DMS153 (cell line): ENCODE results near the gene ZNF513.
A peak's percentile ranks its signal among the peaks of the same experiment; 100 is the strongest.

Experiments used
- DNase-seq: peaks from one replicate; lab custom pipeline; 2025; lab: John Stamatoyannopoulos, UW

ZNF513 gene

DNA sequence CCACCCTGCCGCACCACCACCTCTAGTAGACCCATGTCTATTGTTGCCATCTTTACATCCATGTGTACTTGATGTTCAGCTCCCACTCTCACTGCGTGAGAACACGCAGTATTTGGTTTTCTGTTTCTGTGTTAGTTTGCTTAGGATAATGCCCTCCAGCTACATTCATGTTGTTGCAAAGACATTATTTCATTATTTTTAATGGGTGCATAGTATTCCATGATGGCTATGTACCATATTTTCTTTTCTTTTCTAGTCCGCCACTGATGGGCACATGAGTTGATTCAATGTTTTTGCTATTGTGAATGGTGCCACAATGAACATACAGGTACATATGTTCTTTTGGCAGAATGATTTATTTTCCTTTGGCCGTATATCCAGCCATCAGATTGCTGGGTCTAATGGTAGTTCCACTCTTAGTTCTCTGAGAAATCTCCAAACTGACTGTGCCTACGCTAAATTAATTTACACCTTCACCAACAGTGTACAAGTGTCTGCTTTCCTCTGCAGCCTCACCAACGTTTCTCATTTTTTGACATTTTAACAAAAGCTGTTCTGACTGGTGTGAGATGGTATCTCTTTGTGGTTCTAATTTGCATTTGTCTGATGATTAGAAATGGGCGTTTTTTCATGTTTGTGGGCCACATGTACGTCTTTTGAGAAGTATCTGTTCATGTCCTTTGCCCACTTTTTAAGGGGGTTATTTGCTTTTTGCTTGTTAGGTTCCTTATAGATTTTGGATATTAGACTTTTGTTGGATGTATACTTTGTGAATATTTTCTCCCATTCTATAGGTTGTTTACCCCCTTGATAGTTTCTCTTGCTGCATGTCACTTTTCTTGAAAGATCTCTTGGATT is 10.5 kb upstream of the ZNF513 start:
- no peak for DNase-seq

DNA sequence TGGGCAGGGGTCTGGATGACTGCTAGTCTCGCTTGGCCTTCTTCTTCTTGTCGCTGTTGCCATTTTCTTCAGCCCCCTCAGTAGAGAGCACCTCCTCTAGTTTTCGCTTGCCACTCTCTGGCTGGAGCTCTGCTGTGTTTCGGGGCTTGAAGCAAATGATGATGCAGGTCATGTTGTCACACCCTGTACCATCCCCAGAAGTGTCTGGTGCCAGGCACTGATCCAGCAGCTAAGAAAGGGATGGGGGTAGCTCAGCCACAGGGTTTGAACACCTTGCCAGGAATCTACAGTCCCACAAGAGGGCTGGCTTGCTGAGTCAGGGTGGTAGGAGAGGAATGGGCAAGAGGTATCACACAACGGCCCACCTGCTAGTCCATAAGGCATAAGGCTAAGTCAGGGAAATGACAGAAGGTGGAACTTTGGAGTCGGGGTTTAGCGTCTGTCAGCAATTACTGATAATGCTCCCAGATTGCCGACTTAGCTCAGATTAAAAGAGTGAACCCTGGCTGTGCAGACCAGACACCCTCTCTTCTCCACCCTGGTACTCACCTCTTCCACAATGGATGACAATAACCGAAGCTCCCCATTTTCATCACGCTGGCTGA is 1.1 kb upstream of the ZNF513 start:
- DNase-seq: no peak

DNA sequence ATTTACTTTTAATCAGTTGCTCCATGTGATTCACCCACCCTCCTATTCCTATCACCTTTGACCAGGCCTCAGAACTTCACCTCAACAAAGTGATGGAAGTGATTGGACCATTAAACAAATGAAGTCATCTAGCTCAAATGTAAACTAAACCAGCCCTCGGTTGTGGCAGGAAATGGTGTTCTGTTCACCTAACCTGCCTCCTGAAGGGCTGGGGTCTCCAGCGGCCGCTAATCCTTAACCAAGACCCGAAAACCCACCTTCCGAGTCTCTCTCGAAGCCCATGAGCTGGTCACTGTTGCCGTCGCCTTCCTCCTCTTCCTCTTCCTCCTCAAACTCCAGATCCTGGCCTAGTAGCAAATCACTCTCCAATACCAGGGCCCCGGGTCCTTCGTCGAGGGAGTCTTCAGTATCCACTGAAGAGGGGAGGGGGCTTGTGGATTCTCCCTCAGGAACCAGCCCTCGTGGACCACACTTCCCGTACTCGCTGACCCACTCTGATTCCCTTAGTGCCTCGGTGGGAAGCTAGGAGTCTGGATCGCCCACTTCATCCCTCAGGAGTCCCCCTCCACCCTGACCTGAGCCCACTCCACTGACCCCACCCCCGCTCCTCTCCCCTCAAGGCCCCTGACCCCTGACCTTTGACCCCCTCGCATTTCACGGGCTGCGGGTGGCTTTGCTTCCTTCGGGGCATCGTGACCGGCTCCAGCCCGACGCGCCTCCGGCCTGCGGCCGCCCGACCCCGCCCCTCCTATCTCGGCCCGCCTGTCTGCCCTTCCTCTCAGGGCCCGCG is 503 bp downstream of the ZNF513 start:
- DNase-seq: peak; percentile 39

DNA sequence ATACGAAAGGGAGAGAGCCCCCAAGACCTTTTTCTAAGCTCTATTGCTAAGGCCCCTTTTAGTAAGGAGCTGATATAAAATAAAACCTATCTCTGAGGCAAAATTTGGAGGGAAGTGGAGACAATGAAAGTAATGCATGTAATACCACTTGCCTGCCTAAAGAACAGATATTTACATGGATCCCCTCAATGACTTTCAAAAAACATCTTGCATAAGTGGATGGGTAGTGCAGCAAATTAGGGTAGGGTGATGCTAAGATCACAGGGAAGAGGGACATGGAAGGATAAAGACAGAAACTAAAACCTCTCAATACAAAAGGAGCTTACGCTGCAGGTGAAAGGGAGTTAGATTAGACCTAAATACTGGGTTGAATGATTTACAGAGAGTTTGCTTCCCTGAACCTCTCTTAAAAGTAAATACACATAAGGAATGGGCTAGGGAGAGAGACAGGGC is 1.1 kb downstream of the ZNF513 start:
- no peak for DNase-seq

DNA sequence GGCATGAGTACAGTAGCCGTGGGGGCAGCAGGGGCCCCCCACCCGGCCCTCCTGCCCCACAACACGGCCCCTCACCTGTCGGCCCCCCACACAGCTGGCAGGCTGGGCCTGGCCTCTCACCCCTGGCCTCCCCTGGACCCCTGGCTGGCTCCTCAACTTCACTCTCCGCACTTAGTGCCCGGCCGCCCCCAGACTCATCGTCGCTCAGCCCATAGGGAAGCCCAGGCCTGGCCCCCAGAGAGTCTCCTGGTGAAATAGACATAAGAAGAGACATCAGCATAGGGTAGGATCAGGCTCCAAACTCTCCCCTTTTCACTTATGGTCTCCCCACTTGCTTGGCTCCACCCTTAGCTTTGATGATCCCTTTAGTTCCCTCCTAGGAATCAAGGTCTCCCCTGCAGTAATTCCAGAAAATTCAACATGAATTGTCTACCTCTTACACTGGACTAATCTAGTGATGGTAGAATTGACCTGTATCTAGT is 1.7 kb downstream of the ZNF513 start:
- no peak for DNase-seq

DNA sequence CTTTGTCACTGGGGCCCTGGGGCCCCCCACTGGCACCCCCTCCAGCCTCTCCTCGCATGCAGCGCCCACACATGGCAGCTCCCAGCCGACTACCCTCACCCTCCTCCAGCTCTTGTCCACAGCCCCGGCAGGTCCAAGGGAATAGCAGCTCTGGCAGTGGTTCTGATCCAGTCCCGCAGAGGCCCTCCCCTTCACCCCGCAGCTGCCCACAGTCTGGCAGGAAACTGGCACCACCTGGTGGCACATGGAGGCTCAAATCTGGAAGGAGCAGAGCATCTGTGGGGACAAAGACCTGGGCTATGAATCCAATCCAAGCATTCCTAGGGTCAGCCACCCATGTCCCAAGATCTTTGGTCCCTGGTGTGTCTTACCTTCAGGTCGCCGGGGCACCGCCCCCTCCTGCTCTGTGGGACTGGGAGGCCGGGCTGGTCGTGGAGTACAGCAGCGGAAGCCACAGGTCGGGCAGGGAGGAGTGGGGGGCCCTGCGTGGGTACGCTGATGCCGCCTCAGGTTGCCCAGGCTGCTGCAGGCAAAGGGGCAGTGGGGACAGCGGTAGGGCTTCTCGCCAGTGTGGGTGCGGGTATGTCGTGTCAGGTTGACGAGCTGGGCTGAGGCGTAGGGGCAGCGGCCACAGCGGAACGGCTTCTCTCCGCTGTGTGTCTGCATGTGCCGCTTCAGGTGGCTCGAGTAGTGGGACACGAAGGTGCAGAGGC is 2.3 kb downstream of the ZNF513 start:
- DNase-seq: no peak

DNA sequence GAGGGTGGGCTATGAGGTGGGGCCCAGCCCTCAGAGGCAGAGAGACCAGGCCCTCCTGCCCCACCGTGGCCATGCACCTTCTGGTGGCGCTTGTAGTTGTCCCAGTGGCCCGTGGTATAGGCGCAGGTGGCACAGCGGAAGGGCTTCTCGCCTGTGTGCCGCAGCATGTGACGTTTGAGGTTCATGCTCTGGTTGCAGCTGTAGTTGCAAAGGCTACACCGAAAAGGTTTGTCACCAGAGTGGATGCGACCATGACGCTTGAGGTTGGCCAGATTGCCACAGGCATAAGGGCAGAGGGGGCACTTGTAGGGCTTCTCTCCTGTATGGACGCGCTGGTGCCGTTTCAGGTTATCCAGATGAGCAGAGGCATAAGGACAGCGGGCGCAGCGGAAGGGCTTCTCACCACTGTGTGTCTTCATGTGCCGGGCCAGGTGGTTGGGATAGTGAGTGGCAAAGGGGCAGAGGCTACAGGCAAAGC is 2.9 kb downstream of the ZNF513 start:
- DNase-seq: no peak

DNA sequence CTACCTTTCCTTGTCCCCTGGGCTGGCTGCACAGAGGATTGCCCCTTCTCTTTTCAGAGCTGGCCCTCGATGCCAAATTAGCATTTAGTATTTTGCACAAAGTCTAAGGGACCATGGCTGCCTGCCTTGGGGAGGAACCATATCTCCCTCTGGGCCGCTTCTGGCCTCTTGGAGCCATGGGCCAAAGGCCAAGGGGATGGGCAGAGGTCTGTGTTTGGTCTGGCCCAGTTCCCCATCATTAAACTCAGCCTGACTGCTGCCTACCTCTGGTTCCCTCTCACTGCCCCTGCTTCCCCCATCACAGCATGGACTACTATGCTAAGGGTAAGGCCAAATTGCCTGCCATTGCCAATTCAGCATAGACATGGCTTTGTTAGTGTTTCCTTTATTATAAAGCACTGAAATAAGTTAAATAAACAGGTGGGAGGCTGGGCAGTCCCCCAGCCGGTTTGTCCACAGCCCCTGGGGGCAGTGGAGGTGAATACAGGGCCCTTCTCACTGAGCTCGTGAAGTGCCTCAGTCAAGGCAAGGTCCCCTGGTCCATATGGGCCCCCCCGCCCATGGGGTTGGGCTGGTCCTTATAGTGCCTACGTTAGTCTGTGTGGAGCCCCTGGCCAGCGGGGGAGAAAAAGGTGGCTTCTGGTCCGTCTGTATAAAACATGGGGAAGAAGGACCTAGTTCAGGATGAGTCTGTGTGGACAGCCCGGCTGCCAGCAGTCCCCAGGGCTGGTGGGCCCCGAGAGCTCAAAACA is 3.5 kb downstream of the ZNF513 start:
- no peak for DNase-seq

DNA sequence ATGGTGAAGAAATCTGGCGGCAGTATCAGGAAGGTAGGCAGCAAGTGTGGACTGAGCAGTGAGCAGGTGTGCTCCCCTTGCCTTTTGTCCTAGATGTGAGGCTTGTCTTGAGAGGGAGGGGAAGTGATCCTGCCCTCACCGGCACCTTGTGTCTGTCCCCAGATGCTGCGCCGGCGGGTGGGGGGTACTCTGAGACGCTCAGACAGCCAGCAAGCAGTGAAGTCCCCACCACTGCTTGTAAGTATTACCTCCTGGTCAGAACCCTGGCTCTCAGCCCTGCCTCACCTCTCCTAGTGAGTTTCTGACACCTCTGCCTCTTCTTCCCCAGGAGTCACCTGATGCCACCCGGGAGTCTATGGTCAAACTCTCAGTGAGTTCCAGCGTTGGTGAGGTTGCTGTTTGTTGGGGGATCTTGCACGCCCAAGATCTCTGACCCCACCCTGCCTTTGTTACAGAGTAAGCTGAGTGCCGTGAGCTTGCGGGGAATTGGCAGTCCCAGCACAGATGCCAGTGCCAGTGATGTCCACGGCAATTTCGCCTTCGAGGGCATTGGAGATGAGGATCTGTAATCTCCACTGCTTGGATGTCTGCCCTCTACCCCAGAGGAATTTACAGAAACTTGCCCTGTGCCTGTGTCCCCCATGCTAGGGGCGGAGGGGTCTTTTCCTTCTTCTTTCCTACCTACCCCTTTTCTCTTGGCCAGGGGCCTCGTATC is 4.2 kb downstream of the ZNF513 start:
- no peak for DNase-seq

DNA sequence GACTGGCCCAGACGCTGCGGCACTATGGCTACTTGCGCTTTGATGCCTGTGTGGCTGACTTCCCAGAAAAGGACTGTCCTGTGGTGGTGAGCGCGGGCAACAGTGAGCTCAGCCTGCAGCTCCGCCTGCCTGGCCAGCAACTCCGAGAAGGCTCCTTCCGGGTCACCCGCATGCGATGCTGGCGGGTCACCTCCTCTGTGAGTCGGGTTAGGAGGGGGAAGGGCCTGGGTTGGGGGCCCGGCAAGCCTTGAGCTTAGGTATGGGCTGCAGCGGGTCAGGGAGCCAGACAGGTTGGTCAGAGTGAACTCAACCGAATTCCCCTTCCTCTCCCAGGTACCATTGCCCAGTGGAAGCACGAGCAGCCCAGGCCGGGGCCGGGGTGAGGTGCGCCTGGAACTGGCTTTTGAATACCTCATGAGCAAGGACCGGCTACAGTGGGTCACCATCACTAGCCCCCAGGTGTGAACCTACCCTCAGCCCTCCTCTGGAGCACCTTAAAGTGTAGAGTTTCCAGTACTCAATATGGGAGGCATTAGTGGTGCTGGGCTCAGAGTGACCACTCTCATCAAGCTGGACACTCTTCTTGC is 4.9 kb downstream of the ZNF513 start:
- no peak for DNase-seq

DNA sequence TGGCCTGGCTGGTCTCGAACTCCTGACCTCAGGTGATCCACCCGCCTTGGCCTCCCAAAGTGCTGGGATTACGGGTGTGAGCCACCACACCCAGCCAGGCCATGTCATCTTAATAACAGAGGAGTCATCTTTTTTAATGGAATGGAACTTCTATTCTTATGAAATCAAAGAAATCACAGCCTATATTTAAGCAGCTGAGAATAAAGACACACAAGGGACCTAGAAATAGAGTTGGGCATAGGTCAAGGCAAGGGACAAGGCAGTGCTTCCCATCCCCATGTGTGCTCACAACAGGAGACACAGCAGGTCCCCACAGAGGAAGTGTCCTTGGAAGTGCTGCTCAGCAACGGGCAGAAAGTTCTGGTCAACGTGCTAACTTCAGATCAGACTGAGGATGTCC is 7.0 kb downstream of the ZNF513 start:
- no peak for DNase-seq

- no peak for DNase-seq
Measured at GRCh38 chr2:27372937-27373336, 7.6 kb downstream of the ZNF513 start.

DNA sequence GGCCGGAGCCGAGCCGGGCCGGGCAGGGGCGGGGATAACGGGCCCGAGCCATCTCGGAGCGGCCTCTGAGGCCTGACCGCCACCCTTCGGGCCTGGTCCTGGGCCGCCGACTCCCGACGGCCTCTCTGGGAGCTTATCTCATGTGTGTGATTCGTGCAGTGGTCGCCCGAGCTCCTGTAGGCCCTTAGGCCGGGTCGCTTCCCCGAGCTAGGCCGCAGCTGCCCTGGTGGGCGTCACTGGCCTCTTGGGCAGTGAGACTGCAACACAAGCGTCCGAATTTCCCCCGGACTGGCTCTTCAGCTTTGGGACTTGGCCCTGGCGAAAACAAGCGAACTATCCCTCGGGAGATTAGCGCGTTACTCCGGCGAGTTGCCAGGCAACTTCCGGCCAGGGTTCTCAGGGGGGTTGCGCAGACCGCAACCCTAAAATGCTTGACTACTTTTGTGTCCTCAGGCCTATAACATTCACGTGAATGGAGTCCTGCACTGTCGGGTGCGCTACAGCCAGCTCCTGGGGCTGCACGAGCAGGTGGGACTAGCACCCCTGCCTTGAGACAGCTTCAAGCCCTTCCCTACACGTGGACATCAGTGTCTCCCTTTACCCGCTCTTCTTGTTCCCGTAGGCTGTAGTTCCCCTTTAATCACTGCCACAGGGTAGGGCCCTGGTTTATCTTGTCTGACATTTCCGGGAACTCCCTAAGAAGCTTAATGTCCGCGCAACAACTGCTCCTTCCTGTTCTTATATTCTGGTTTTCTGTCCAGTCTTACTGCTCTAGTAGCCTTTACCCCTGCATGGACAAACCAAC is 9.5 kb downstream of the ZNF513 start:
- DNase-seq: no peak

GRCh38 chr2:27370026-27370815 is 10.3 kb downstream of the ZNF513 start, which contains the start of the genes EIF2B4 and SNX17:
EIF2B4 (minus strand) TSS chr2:27370338; CDS start chr2:27370314, 24 bp downstream.
SNX17 (plus strand) TSS chr2:27370616; CDS start chr2:27370744, 128 bp downstream.
- peak; percentile 98 for DNase-seq

- no peak for DNase-seq
Measured at GRCh38 chr2:27369471-27370025, 11.0 kb downstream of the ZNF513 start.

GRCh38 chr2:27363933-27364332 is 16.6 kb downstream of the ZNF513 start:
- no peak for DNase-seq

DNA sequence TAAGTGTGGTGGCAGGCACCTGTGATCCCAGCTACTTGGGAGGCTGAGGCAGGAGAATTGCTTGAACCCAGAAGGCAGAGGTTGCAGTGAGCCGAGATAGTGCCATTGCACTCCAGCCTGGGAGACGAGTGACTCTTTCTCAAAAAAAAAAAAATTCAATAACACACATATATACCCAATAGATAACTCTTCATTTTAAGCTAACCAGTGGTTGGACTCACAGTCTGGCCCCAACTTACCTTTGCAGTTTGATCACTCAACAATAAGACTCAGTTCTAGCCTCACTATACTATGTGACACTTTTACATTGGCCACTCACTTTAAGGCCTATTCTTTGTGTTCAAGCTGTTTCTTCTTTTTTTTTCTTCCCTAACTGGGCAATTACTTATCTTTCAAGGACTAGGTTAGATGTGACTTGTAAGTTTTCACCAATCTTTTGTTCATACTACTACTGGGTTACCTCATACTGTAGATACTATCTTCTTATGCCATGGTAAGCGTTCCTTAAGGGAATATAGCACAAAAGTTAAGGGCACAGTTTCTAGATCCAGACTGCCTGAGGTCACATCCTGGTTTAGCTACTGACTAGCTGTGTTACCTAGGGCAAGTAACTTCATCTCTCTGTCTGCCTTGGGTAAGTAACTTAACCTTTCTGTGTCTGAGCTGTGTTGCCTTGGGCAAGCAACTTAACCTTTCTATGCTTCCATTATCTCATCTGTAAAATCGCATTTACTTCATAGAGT is 17.7 kb downstream of the ZNF513 start:
- no peak for DNase-seq
